K562 (cell line): ENCODE results near the gene MRAS. TPM values are rescaled to one million over a fixed set of nuclear protein-coding genes. Genes with fewer than 3 reads are reported as not detected.

Experiments
- ATAC-seq: fragments of 200-7000 bp; cut with Tn5 transposase; 3 replicates; pipeline ENCODE4 v1.9.1; 2020; ENCODE audit warnings: moderate library complexity
- BruUV-seq: library from RNA; stranded (reverse); fragments of 400-500 nt; replicated peaks from 2 replicates; lab custom pipeline; 2021; lab: Mats Ljungman, UMichigan
- CTCF ChIA-PET: fragments of 300-600 bp; formaldehyde crosslinking; extraction: SDS; loops from one replicate; lab custom pipeline; 2021; ENCODE audit warnings: low intra/inter-chr PET ratio; lab: Yijun Ruan, JAX
- POLR2A ChIA-PET: fragments of 300-600, 350-650 bp; sonication (Branson Sonifier 250); formaldehyde crosslinking; extraction: SDS; loops from one replicate; lab custom pipeline; 2021; ENCODE audit warnings: antibody characterized with exemption, inconsistent platforms; lab: Yijun Ruan, JAX
- DNase-seq, 4 experiments: peaks; one replicate each; pipeline versions ENCODE4 v3.0.0 to v3.0.0-alpha.2; 2011 to 2018; ENCODE audit warnings: low spot score in 3 of 4, mixed read lengths in 3 of 4; ENCODE audit errors: extremely low read depth in 1 of 4
- FAIRE-seq: peaks from 2 replicates; lab custom pipeline; 2011; peaks lifted over from hg19 to GRCh38; lab: Jason Lieb, UNC
- H2AFZ ChIP-seq: 2 replicates; pipeline ENCODE4 v1.6.0; 2011; ENCODE audit warnings: low read depth, low read length, control low read depth, inconsistent platforms
- H3K27ac ChIP-seq: fragments of 200-600 bp; 3 replicates; pipeline ENCODE4 v1.8.0; 2011; ENCODE audit warnings: low read depth, mild to moderate bottlenecking, control low read depth, inconsistent platforms, low read length, moderate library complexity, mixed read lengths; ENCODE audit errors: extremely low read depth
- H3K27me3 ChIP-seq, 2 experiments: fragments of 300-600 bp in 1 of 2; 2 replicates in 1 of 2; 3 replicates in 1 of 2; pipeline versions ENCODE4 v1.6.0 to v1.8.0; 2011; ENCODE audit warnings: inconsistent platforms in 2 of 2, low read length in 2 of 2, mild to moderate bottlenecking in 1 of 2, mixed read lengths in 1 of 2, moderate library complexity in 1 of 2; ENCODE audit not compliant: control insufficient read depth in 2 of 2, insufficient read depth in 2 of 2
- H3K36me3 ChIP-seq: fragments of 300-600 bp; 3 replicates; pipeline ENCODE4 v1.8.0; 2011; ENCODE audit warnings: mild to moderate bottlenecking, low read length, inconsistent platforms; ENCODE audit not compliant: control insufficient read depth, insufficient read depth
- H3K4me1 ChIP-seq, 2 experiments: fragments of 200-600 bp in 1 of 2; replicated peaks in 1 of 2; 2 replicates in 1 of 2; 3 replicates in 1 of 2; pipeline versions ENCODE4 v1.5.1 to v1.8.0; 2011; ENCODE audit warnings: inconsistent platforms in 2 of 2, low read length in 2 of 2, mild to moderate bottlenecking in 1 of 2, mixed read lengths in 1 of 2, moderate library complexity in 1 of 2; ENCODE audit not compliant: control insufficient read depth in 2 of 2, insufficient read depth in 2 of 2
- H3K4me2 ChIP-seq: 2 replicates; pipeline ENCODE4 v1.6.1; 2011; ENCODE audit warnings: low read length, control low read depth, inconsistent platforms, mixed read lengths; ENCODE audit not compliant: insufficient read depth
- H3K4me3 ChIP-seq: fragments of 200-600 bp; sonication (generic), shearing (Covaris generic); 2 replicates; pipeline ENCODE4 v1.5.1; 2016; ENCODE audit warnings: control low read depth, inconsistent platforms
- H3K79me2 ChIP-seq: fragments of 200-600 bp; 3 replicates; pipeline ENCODE4 v1.8.0; 2011; ENCODE audit warnings: low read length, inconsistent platforms; ENCODE audit not compliant: control insufficient read depth, insufficient read depth
- H3K9ac ChIP-seq, 2 experiments: 2 replicates each; pipeline versions ENCODE4 v1.6.0 to v1.6.1; 2011; ENCODE audit warnings: low read depth in 2 of 2, low read length in 2 of 2, control low read depth in 1 of 2, inconsistent platforms in 1 of 2, mild to moderate bottlenecking in 1 of 2, mixed read lengths in 1 of 2; ENCODE audit not compliant: insufficient read depth in 1 of 2
- H3K9me1 ChIP-seq: one replicate; pipeline ENCODE4 v1.6.0; 2011; ENCODE audit warnings: inconsistent platforms, mild to moderate bottlenecking, low read length, moderate library complexity; ENCODE audit not compliant: control insufficient read depth, insufficient read depth
- H3K9me3 ChIP-seq: replicated peaks from 2 replicates; pipeline ENCODE4 v1.5.1; 2011; ENCODE audit warnings: low read depth, low read length, inconsistent platforms; ENCODE audit not compliant: control insufficient read depth, insufficient read depth
- H4K20me1 ChIP-seq: replicated peaks from 2 replicates; pipeline ENCODE4 v1.6.1; 2011; ENCODE audit warnings: low read length, inconsistent platforms, mixed read lengths; ENCODE audit not compliant: control insufficient read depth, insufficient read depth
- ADNP ChIP-seq: fragments of 200-800 bp; sonication (Bioruptor generic); IDR thresholded peaks from 2 replicates; pipeline ENCODE4 v1.6.1; 2016; ENCODE audit warnings: missing genetic modification characterization, missing compliant biosample characterization
- CBFA2T3 ChIP-seq: fragments of 450-650 bp; IDR thresholded peaks from 2 replicates; pipeline ENCODE4 v1.6.1; 2017
- POLR2B ChIP-seq: fragments of 450-650 bp; IDR thresholded peaks from 2 replicates; pipeline ENCODE4 v1.6.1; 2018; ENCODE audit warnings: low read depth; ENCODE audit not compliant: partially characterized antibody
- RNF2 ChIP-seq: sonication (generic); IDR thresholded peaks from 2 replicates; pipeline ENCODE4 v1.6.1; 2016
- SP1 ChIP-seq: sonication (generic); formaldehyde crosslinking; IDR thresholded peaks from 2 replicates; pipeline ENCODE4 v1.8.1; 2022; ENCODE audit warnings: mild to moderate bottlenecking, missing genetic modification reagents
- ZNF12 ChIP-seq: sonication (generic); formaldehyde crosslinking; IDR thresholded peaks from 2 replicates; pipeline ENCODE4 v1.4.0; 2020; ENCODE audit warnings: mild to moderate bottlenecking, missing genetic modification reagents
- ZNF354B ChIP-seq: fragments of 250-450 bp; sonication (Bioruptor Pico); IDR thresholded peaks from 2 replicates; pipeline ENCODE4 v1.4.0; 2020
- ZNF75A ChIP-seq: fragments of 450-650 bp; formaldehyde crosslinking; IDR thresholded peaks from 2 replicates; pipeline ENCODE4 v1.4.0; 2020; ENCODE audit warnings: mild to moderate bottlenecking
- WGBS: fragments of 100-300 bp; shearing (Covaris generic); methylation state at CpG from one replicate; pipeline ENCODE4 v1.1.6; 2016; ENCODE audit warnings: low coverage, mixed read lengths; ENCODE audit not compliant: insufficient coverage; ENCODE audit errors: missing lambda C conversion rate; 5-methylcytosine and 5-hydroxymethylcytosine counted together
- in situ Hi-C: fragments of 300-500 bp; cut with MboI; formaldehyde crosslinking; loops from 4 replicates; pipeline ENCODE4 v1.15.0; 2018; ENCODE audit warnings: inconsistent platforms, mixed read lengths
- intact Hi-C: fragments of 100-400 bp; cut with micrococcal nuclease; formaldehyde crosslinking; loops from 2 replicates; pipeline ENCODE4 v1.14.2; 2022
- polyA plus RNA-seq, 8 experiments: library from polyadenylated mRNA; depleted of rRNA in 4 of 8; stranded (reverse) in 5 of 8; unstranded in 3 of 8; fragments of >200 nt; fragmentation: Nextera tagmentation in 2 of 8; fragmentation: Illumina TruSeq in 1 of 8; extraction: Ambion mirVana in 2 of 8; extraction: Trizol in 1 of 8; gene quantifications; 2 replicates each; pipeline versions ENCODE4 v1.2.1 to v1.2.3, GENCODE V29; 2011 to 2014; ENCODE audit warnings: inconsistent platforms in 1 of 8, missing spikeins in 1 of 8
- total RNA-seq, 7 experiments: library from RNA; depleted of rRNA in 6 of 7; stranded (reverse); fragments of >200 nt in 6 of 7; fragmentation: Illumina TruSeq in 2 of 7; extraction: Trizol in 2 of 7; gene quantifications; 2 replicates each; pipeline versions ENCODE4 v1.2.1 to v1.2.3, GENCODE V29; 2011 to 2021; ENCODE audit warnings: low replicate concordance in 1 of 7
- TF ChIP-seq, protein P1 (sequence below): fragments of 450-650 bp; conservative IDR thresholded peaks from 2 replicates; pipeline ENCODE4 v1.6.1; 2016; ENCODE audit warnings: missing genetic modification characterization, low read depth, mild to moderate bottlenecking, control low read depth, missing compliant biosample characterization
- TF ChIP-seq, protein P2 (sequence below), 2 experiments: IDR thresholded peaks in 1 of 2; conservative IDR thresholded peaks in 1 of 2; 2 replicates each; pipeline ENCODE4 v1.6.1; 2016; ENCODE audit warnings: low read depth in 2 of 2, mild to moderate bottlenecking in 1 of 2, missing compliant biosample characterization in 1 of 2, missing genetic modification characterization in 1 of 2, moderate library complexity in 1 of 2
- TF ChIP-seq, protein P3 (sequence below): sonication (generic); formaldehyde crosslinking; IDR thresholded peaks from 2 replicates; pipeline ENCODE4 v1.8.0; 2022; ENCODE audit warnings: mild to moderate bottlenecking, missing genetic modification reagents

Gene MRAS
- total and polyA plus RNA-seq, 9 of the 15 experiments (the other 6 are each of a cell fraction or from before 2014, with no cell fraction given): 1.5 to 10.0 (median 5.0) TPM

DNA sequence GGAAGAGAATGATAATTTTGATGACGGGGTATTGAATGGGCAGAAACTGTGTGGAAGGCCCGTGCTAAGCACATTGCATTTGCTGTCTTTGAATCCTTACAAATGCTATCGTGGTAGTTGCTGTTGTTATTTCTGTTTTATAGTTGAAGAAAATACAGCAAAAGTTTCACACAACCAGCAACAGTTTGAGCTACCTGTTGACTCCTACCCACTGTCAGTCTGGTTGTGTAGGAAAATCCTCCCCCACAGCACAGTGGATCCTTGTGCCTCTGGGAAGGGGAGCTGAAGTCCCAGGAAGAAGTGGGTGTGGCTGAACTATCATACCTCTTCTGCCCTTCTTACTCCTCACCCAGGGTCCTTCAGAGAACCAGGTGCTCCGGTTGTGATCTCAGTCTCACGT is 29.4 kb downstream of the MRAS start:
- no peak for DNase-seq
- no peak for TF ChIP-seq POLR2B
- no peak for TF ChIP-seq CBFA2T3
- TF ChIP-seq ZNF12 (CRISPR knock-in tag): no peak
- TF ChIP-seq ADNP (tag): no peak
- TF ChIP-seq ZNF354B (CRISPR knock-in tag): no peak
- no peak for TF ChIP-seq SP1 (CRISPR knock-in tag)
- TF ChIP-seq, protein P1, sequence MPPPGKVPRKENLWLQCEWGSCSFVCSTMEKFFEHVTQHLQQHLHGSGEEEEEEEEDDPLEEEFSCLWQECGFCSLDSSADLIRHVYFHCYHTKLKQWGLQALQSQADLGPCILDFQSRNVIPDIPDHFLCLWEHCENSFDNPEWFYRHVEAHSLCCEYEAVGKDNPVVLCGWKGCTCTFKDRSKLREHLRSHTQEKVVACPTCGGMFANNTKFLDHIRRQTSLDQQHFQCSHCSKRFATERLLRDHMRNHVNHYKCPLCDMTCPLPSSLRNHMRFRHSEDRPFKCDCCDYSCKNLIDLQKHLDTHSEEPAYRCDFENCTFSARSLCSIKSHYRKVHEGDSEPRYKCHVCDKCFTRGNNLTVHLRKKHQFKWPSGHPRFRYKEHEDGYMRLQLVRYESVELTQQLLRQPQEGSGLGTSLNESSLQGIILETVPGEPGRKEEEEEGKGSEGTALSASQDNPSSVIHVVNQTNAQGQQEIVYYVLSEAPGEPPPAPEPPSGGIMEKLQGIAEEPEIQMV (tag): no peak
- TF ChIP-seq RNF2: no peak
- TF ChIP-seq ZNF75A (CRISPR knock-in tag): no peak
- TF ChIP-seq, protein P2, sequence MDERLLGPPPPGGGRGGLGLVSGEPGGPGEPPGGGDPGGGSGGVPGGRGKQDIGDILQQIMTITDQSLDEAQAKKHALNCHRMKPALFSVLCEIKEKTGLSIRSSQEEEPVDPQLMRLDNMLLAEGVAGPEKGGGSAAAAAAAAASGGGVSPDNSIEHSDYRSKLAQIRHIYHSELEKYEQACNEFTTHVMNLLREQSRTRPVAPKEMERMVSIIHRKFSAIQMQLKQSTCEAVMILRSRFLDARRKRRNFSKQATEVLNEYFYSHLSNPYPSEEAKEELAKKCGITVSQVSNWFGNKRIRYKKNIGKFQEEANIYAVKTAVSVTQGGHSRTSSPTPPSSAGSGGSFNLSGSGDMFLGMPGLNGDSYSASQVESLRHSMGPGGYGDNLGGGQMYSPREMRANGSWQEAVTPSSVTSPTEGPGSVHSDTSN (CRISPR knock-in tag; IDR thresholded peaks at IDR 0.05; ENCODE audit: low read depth): no peak
- TF ChIP-seq, protein P2 (tag; conservative IDR thresholded peaks at IDR 0.05; ENCODE audit: low read depth): no peak
- TF ChIP-seq, protein P3, sequence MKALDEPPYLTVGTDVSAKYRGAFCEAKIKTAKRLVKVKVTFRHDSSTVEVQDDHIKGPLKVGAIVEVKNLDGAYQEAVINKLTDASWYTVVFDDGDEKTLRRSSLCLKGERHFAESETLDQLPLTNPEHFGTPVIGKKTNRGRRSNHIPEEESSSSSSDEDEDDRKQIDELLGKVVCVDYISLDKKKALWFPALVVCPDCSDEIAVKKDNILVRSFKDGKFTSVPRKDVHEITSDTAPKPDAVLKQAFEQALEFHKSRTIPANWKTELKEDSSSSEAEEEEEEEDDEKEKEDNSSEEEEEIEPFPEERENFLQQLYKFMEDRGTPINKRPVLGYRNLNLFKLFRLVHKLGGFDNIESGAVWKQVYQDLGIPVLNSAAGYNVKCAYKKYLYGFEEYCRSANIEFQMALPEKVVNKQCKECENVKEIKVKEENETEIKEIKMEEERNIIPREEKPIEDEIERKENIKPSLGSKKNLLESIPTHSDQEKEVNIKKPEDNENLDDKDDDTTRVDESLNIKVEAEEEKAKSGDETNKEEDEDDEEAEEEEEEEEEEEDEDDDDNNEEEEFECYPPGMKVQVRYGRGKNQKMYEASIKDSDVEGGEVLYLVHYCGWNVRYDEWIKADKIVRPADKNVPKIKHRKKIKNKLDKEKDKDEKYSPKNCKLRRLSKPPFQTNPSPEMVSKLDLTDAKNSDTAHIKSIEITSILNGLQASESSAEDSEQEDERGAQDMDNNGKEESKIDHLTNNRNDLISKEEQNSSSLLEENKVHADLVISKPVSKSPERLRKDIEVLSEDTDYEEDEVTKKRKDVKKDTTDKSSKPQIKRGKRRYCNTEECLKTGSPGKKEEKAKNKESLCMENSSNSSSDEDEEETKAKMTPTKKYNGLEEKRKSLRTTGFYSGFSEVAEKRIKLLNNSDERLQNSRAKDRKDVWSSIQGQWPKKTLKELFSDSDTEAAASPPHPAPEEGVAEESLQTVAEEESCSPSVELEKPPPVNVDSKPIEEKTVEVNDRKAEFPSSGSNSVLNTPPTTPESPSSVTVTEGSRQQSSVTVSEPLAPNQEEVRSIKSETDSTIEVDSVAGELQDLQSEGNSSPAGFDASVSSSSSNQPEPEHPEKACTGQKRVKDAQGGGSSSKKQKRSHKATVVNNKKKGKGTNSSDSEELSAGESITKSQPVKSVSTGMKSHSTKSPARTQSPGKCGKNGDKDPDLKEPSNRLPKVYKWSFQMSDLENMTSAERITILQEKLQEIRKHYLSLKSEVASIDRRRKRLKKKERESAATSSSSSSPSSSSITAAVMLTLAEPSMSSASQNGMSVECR (CRISPR knock-in tag): no peak
- TF ChIP-seq, all 486 proteins: peak for 0
- ChIA-PET CTCF (no interaction called here), POLR2A (interaction anchor here (1.3 kb wide), 1 partner anchor 10 kb away, joined by 6 read pairs; no protein-coding TSS in a partner anchor)
- in situ Hi-C loops: no loop called here
- Histone ChIP-seq H4K20me1 (no peaks in the 10 kb centered on the region), H3K27me3 (no peaks in the 10 kb centered on the region), H3K4me2 (no peak overlapping the region), H3K9me3 (no peaks in the 10 kb centered on the region), H3K4me3 (no peak overlapping the region), H3K27ac (no peak overlapping the region), H3K79me2 (no peaks in the 10 kb centered on the region), H2AFZ (no peak overlapping the region), H3K36me3 (no peaks in the 10 kb centered on the region), H3K4me1 (no peaks in the 10 kb centered on the region; a peak in 1 of 5 replicates), H3K9ac (no peak overlapping the region), H3K9me1 (no peaks in the 10 kb centered on the region)
- WGBS: 21% methylated on average over 5 of the region's 5 CpGs
- FAIRE-seq (no peak), ATAC-seq (no peak)
- no TSS peak for BruUV-seq
- intact Hi-C loops: no loop called here
